ENCODE measurements around the gene MFRP. TPM values are rescaled to one million over a fixed set of nuclear protein-coding genes. Genes with fewer than 3 reads are reported as not detected.

The MFRP gene
- total and polyA plus RNA-seq, 9 of the 15 experiments (the other 6 are each of a cell fraction or from before 2014, with no cell fraction given), result not detected

GRCh38 chr11:119316729-119317591 lies 29.5 kb downstream of the MFRP start, which contains the start of gene MCAM (continued):
- TF ChIP-seq SFPQ (IDR thresholded peaks at IDR 0.05; ENCODE audit: low read depth, low read length), result no peak
- TF ChIP-seq TFE3 (CRISPR knock-in tag; IDR thresholded peaks at IDR 0.05), result no peak
- TF ChIP-seq DMBX1 (CRISPR knock-in tag; IDR thresholded peaks at IDR 0.05; ENCODE audit: borderline replicate concordance), result no peak
- TF ChIP-seq CHCHD3 (CRISPR knock-in tag; IDR thresholded peaks at IDR 0.05), result no peak
- peak; percentile 44; the same call in 1 of the 2 replicates for TF ChIP-seq GATAD2A (IDR thresholded peaks at IDR 0.05)
- no peak for TF ChIP-seq ZNF41 (CRISPR knock-in tag; conservative IDR thresholded peaks at IDR 0.05)
- TF ChIP-seq CTBP1 (IDR thresholded peaks at IDR 0.05; ENCODE audit: borderline replicate concordance), result peak; percentile 54; the same call in 1 of the 2 replicates
- TF ChIP-seq ATF3 (IDR thresholded peaks at IDR 0.05), result 0 out of 2 replicates have a peak, but pooled peaks have one; percentile 9
- no peak for TF ChIP-seq ATF3 (CRISPR knock-in tag; conservative IDR thresholded peaks at IDR 0.05)
- TF ChIP-seq HMGXB4 (CRISPR knock-in tag; IDR thresholded peaks at IDR 0.05), result no peak; the same call in 1 of the 2 replicates
- no peak for TF ChIP-seq NFE2L1 (tag; IDR thresholded peaks at IDR 0.05; ENCODE audit: borderline replicate concordance, low read depth)
- TF ChIP-seq HEY1 (CRISPR knock-in tag; IDR thresholded peaks at IDR 0.05; ENCODE audit: borderline replicate concordance), result no peak
- peak; percentile 58; the same call in 1 of the 2 replicates for TF ChIP-seq ETS1 (conservative IDR thresholded peaks at IDR 0.05; ENCODE audit: control insufficient read depth, low read depth, low read length)
- TF ChIP-seq ID3 (CRISPR knock-in tag; IDR thresholded peaks at IDR 0.05), result no peak
- TF ChIP-seq ID3 (tag; IDR thresholded peaks at IDR 0.05), result no peak
- 0 out of 2 replicates have a peak, but pooled peaks have one; percentile 3 for TF ChIP-seq KAT7 (CRISPR knock-in tag; IDR thresholded peaks at IDR 0.05; ENCODE audit: borderline replicate concordance)
- no peak for TF ChIP-seq ZNF584 (CRISPR knock-in tag; IDR thresholded peaks at IDR 0.05; ENCODE audit: low read depth)

Measured in K562 (cell line).